Left lobe of liver (tissue), 2 donors: ENCODE data around the gene ACSL3. TPM values are rescaled to one million over a fixed set of nuclear protein-coding genes. Genes with fewer than 3 reads are reported as not detected.
"Not testable (repeated sequence)": the region's sequence is repeated elsewhere in the genome, so short reads cannot be mapped to it uniquely, and the experiment has no call there.

ENCODE experiments used
- ATAC-seq: fragments of 200-7000 bp; cut with Tn5 transposase; one replicate; pipeline ENCODE4 v1.9.1; 2020; ENCODE audit warnings: mild to moderate bottlenecking, moderate library complexity
- DNase-seq: peaks from one replicate; pipeline ENCODE4 v3.0.0-alpha.2; 2020; ENCODE audit warnings: low spot score
- total RNA-seq: library from RNA; stranded (reverse); gene quantifications from one replicate; pipeline ENCODE4 v1.2.1, GENCODE V29; 2021
- donor health status: DM: no; HTN: no; CAD: no; lungs with moderate emphysema.
- donor health status: DM: no; HTN: yes; CAD: no.

ACSL3 gene
- total RNA-seq, 1 donor from 2014 or later: 41.5 TPM

GRCh38 chr2:222907790-222908441 is 47.1 kb downstream of the ACSL3 start:
- no peak for DNase-seq
- no peak for ATAC-seq

GRCh38 chr2:222909286-222909685 is 48.5 kb downstream of the ACSL3 start:
- ATAC-seq: no peak
- DNase-seq: no peak

GRCh38 chr2:222912117-222912516 is 51.3 kb downstream of the ACSL3 start:
- DNase-seq (no peak), ATAC-seq (peak; percentile 17)

GRCh38 chr2:222912776-222913175 is 51.9 kb downstream of the ACSL3 start:
- ATAC-seq: no peak
- no peak for DNase-seq

- DNase-seq: no peak
- ATAC-seq: peak; percentile 83
These were observed 54.5 kb downstream of the ACSL3 start for GRCh38 chr2:222915092-222915957.

- ATAC-seq (no peak), DNase-seq (no peak)
These were observed 55.7 kb downstream of the ACSL3 start for GRCh38 chr2:222916229-222917197.

GRCh38 chr2:222917212-222917611 is 56.4 kb downstream of the ACSL3 start:
- ATAC-seq, DNase-seq: not testable (repeated sequence)

- ATAC-seq: no peak
- DNase-seq: no peak
These were observed 59.1 kb downstream of the ACSL3 start for GRCh38 chr2:222919841-222920526.

- ATAC-seq: no peak
- DNase-seq: no peak
These were observed 59.9 kb downstream of the ACSL3 start for GRCh38 chr2:222920657-222921186.

- DNase-seq (no peak), ATAC-seq (no peak)
These were observed 61.4 kb downstream of the ACSL3 start for GRCh38 chr2:222922019-222922800.

GRCh38 chr2:222926915-222927314 is 66.1 kb downstream of the ACSL3 start:
- ATAC-seq: no peak
- DNase-seq: no peak

GRCh38 chr2:222927600-222927999 is 66.8 kb downstream of the ACSL3 start:
- DNase-seq (no peak), ATAC-seq (no peak)

- ATAC-seq (no peak), DNase-seq (no peak)
These were observed 67.5 kb downstream of the ACSL3 start for GRCh38 chr2:222928335-222928734.

GRCh38 chr2:222930862-222931261 is 70.0 kb downstream of the ACSL3 start:
- ATAC-seq (no peak), DNase-seq (no peak)

- DNase-seq (no peak), ATAC-seq (no peak)
These were observed 70.8 kb downstream of the ACSL3 start for GRCh38 chr2:222931659-222932058.

GRCh38 chr2:222933458-222933857 is 72.6 kb downstream of the ACSL3 start:
- ATAC-seq (no peak), DNase-seq (no peak)

GRCh38 chr2:222935688-222936298 is 75.0 kb downstream of the ACSL3 start:
- ATAC-seq: no peak
- no peak for DNase-seq

GRCh38 chr2:222936705-222937104 is 75.9 kb downstream of the ACSL3 start:
- DNase-seq (no peak), ATAC-seq (no peak)

GRCh38 chr2:222938327-222938726 is 77.5 kb downstream of the ACSL3 start:
- DNase-seq (no peak), ATAC-seq (no peak)
